ENCODE results near the gene LDLRAD3.

Gene LDLRAD3

DNA sequence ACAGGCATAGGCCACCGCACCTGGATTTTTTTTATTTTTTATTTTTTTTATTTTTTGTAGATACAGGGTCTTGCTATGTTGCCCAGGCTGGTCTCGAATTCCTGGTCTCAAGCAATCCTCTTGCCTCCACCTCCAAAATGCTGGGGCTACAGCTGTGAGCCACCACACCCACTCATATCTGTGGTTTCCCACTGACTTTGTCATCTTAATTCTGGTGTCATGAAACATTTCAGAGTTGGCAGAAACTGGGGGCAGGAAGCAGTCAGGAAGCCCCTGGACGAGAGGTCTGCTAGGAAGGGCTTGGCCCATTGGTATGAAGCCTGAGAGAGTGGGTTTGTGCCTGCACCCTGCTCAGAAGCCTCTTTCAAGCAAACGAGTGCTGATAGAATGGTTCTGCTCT, 296.3 kb downstream of the LDLRAD3 start:
- H3K4me3 ChIP-seq (ENCODE audit: control insufficient read depth in 1 of 7, extremely low read depth in 1 of 7, insufficient read depth in 4 of 7, low read depth in 2 of 7, low read length in 6 of 7): no peak overlapping the region
- H3K9me3 ChIP-seq (ENCODE audit: control extremely low read depth in 1 of 5, control insufficient read depth in 4 of 5, insufficient read depth in 2 of 5, low read depth in 1 of 5, low read length in 4 of 5): no peaks in the 10 kb centered on the region
- H3K36me3 ChIP-seq (ENCODE audit: control insufficient read depth in 4 of 4, insufficient read depth in 4 of 4, low read length in 3 of 4): no peaks in the 10 kb centered on the region
- POLR2A ChIA-PET: no interaction called here
- WGBS (ENCODE audit: insufficient coverage): 57% methylated on average over 3 of the region's 4 CpGs
- peak in 1 of 3 donors; percentile 19 for DNase-seq
- CTCF ChIA-PET: no interaction called here
- no peak overlapping the region for H3K27ac ChIP-seq (ENCODE audit: insufficient read depth in 1 of 2, low read depth in 1 of 2, low read length in 2 of 2, poor library complexity in 1 of 2, severe bottlenecking in 2 of 2)
- no peaks in the 10 kb centered on the region for H3K27me3 ChIP-seq (replicated peaks in 2 of 5; ENCODE audit: control insufficient read depth in 4 of 5, insufficient read depth in 5 of 5, low read length in 4 of 5)
- H3K4me1 ChIP-seq (ENCODE audit: control extremely low read depth in 1 of 4, control insufficient read depth in 4 of 4, insufficient read depth in 4 of 4, low read length in 3 of 4): no peaks in the 10 kb centered on the region

GRCh38 chr11:36240801-36241200, 296.9 kb downstream of the LDLRAD3 start:
- Histone ChIP-seq H3K27ac (ENCODE audit: insufficient read depth in 1 of 2, low read depth in 1 of 2, low read length in 2 of 2, poor library complexity in 1 of 2, severe bottlenecking in 2 of 2) (no peak overlapping the region), H3K36me3 (ENCODE audit: control insufficient read depth in 4 of 4, insufficient read depth in 4 of 4, low read length in 3 of 4) (no peaks in the 10 kb centered on the region), H3K9me3 (ENCODE audit: control extremely low read depth in 1 of 5, control insufficient read depth in 4 of 5, insufficient read depth in 2 of 5, low read depth in 1 of 5, low read length in 4 of 5) (no peaks in the 10 kb centered on the region), H3K27me3 (replicated peaks in 2 of 5; ENCODE audit: control insufficient read depth in 4 of 5, insufficient read depth in 5 of 5, low read length in 4 of 5) (no peaks in the 10 kb centered on the region), H3K4me1 (ENCODE audit: control extremely low read depth in 1 of 4, control insufficient read depth in 4 of 4, insufficient read depth in 4 of 4, low read length in 3 of 4) (no peaks in the 10 kb centered on the region), H3K4me3 (ENCODE audit: control insufficient read depth in 1 of 7, extremely low read depth in 1 of 7, insufficient read depth in 4 of 7, low read depth in 2 of 7, low read length in 6 of 7) (no peak overlapping the region)
- ChIA-PET POLR2A (no interaction called here), CTCF (interaction anchor here (1.4 kb wide), 1 partner anchor 27 kb away, joined by 4 read pairs; no protein-coding TSS in a partner anchor)
- no peak for DNase-seq
- 100% methylated on average over 1 of the region's 4 CpGs for WGBS (ENCODE audit: insufficient coverage)

DNA sequence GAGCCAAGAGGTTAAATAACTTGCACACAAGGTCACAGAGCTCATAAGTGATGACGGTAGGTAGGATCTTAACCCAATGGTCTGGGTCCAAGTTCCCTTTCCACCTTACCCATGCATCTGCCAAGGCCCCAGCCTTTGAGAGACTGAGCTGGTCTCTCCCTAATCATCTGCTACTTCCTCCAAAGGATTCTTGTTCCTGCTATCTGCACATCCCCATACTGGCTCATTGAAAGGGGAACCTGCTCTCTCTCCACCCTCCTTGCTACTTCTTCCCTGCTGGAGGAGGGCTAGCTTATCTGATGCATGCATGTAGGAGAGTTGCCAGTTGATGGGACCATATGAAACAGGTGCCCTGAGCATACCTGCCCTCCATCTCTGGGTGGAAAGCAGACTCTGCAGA, 297.6 kb downstream of the LDLRAD3 start:
- CTCF ChIA-PET: interaction anchor here (1.4 kb wide), 1 partner anchor 26 kb away, joined by 4 read pairs; no protein-coding TSS in a partner anchor
- DNase-seq: no peak
- Histone ChIP-seq H3K27ac (ENCODE audit: insufficient read depth in 1 of 2, low read depth in 1 of 2, low read length in 2 of 2, poor library complexity in 1 of 2, severe bottlenecking in 2 of 2) (no peak overlapping the region), H3K4me1 (ENCODE audit: control extremely low read depth in 1 of 4, control insufficient read depth in 4 of 4, insufficient read depth in 4 of 4, low read length in 3 of 4) (no peaks in the 10 kb centered on the region), H3K27me3 (replicated peaks in 2 of 5; ENCODE audit: control insufficient read depth in 4 of 5, insufficient read depth in 5 of 5, low read length in 4 of 5) (no peaks in the 10 kb centered on the region), H3K36me3 (ENCODE audit: control insufficient read depth in 4 of 4, insufficient read depth in 4 of 4, low read length in 3 of 4) (no peaks in the 10 kb centered on the region), H3K4me3 (ENCODE audit: control insufficient read depth in 1 of 7, extremely low read depth in 1 of 7, insufficient read depth in 4 of 7, low read depth in 2 of 7, low read length in 6 of 7) (no peak overlapping the region), H3K9me3 (ENCODE audit: control extremely low read depth in 1 of 5, control insufficient read depth in 4 of 5, insufficient read depth in 2 of 5, low read depth in 1 of 5, low read length in 4 of 5) (no peaks in the 10 kb centered on the region)
- WGBS (ENCODE audit: insufficient coverage): 88% methylated on average over 1 of the region's 1 CpG
- POLR2A ChIA-PET: no interaction called here

- Histone ChIP-seq H3K9me3 (ENCODE audit: control extremely low read depth in 1 of 5, control insufficient read depth in 4 of 5, insufficient read depth in 2 of 5, low read depth in 1 of 5, low read length in 4 of 5) (no peaks in the 10 kb centered on the region), H3K36me3 (ENCODE audit: control insufficient read depth in 4 of 4, insufficient read depth in 4 of 4, low read length in 3 of 4) (no peaks in the 10 kb centered on the region), H3K27ac (ENCODE audit: insufficient read depth in 1 of 2, low read depth in 1 of 2, low read length in 2 of 2, poor library complexity in 1 of 2, severe bottlenecking in 2 of 2) (no peak overlapping the region), H3K27me3 (replicated peaks in 2 of 5; ENCODE audit: control insufficient read depth in 4 of 5, insufficient read depth in 5 of 5, low read length in 4 of 5) (peaks cover 4 to 15% (median 7%) of the 10 kb centered on the region in 5 experiments), H3K4me3 (ENCODE audit: control insufficient read depth in 1 of 7, extremely low read depth in 1 of 7, insufficient read depth in 4 of 7, low read depth in 2 of 7, low read length in 6 of 7) (no peak overlapping the region), H3K4me1 (ENCODE audit: control extremely low read depth in 1 of 4, control insufficient read depth in 4 of 4, insufficient read depth in 4 of 4, low read length in 3 of 4) (no peaks in the 10 kb centered on the region)
- ChIA-PET CTCF (interaction anchor here (1.3 kb wide), 1 partner anchor 14 kb away, joined by 3 read pairs; no protein-coding TSS in a partner anchor), POLR2A (no interaction called here)
- no CpG with 5 or more reads among the region's 1 CpG for WGBS (ENCODE audit: insufficient coverage)
- DNase-seq: no peak
These were observed 299.8 kb downstream of the LDLRAD3 start for GRCh38 chr11:36243641-36244040.

- H3K27ac ChIP-seq (ENCODE audit: insufficient read depth in 1 of 2, low read depth in 1 of 2, low read length in 2 of 2, poor library complexity in 1 of 2, severe bottlenecking in 2 of 2): no peak overlapping the region
- no peak overlapping the region for H3K4me3 ChIP-seq (ENCODE audit: control insufficient read depth in 1 of 7, extremely low read depth in 1 of 7, insufficient read depth in 4 of 7, low read depth in 2 of 7, low read length in 6 of 7)
- no peak for DNase-seq
- 27% methylated on average over 2 of the region's 3 CpGs for WGBS (ENCODE audit: insufficient coverage)
- POLR2A ChIA-PET: no interaction called here
- H3K9me3 ChIP-seq (ENCODE audit: control extremely low read depth in 1 of 5, control insufficient read depth in 4 of 5, insufficient read depth in 2 of 5, low read depth in 1 of 5, low read length in 4 of 5): peaks cover 0 to 12% (median 4%) of the 10 kb centered on the region in 5 experiments
- H3K27me3 ChIP-seq (replicated peaks in 2 of 5; ENCODE audit: control insufficient read depth in 4 of 5, insufficient read depth in 5 of 5, low read length in 4 of 5): peaks cover 4 to 22% (median 13%) of the 10 kb centered on the region in 5 experiments
- H3K4me1 ChIP-seq (ENCODE audit: control extremely low read depth in 1 of 4, control insufficient read depth in 4 of 4, insufficient read depth in 4 of 4, low read length in 3 of 4): no peaks in the 10 kb centered on the region
- CTCF ChIA-PET: interaction anchor here (1.6 to 1.9 kb wide), 2 partner anchors 11 to 13 kb away, joined by 4 to 5 read pairs; no protein-coding TSS in a partner anchor
- H3K36me3 ChIP-seq (ENCODE audit: control insufficient read depth in 4 of 4, insufficient read depth in 4 of 4, low read length in 3 of 4): no peaks in the 10 kb centered on the region
These were observed 303.6 kb downstream of the LDLRAD3 start for GRCh38 chr11:36247493-36247892.

GRCh38 chr11:36248436-36248835, 304.6 kb downstream of the LDLRAD3 start:
- DNase-seq: no peak
- Histone ChIP-seq H3K4me3 (ENCODE audit: control insufficient read depth in 1 of 7, extremely low read depth in 1 of 7, insufficient read depth in 4 of 7, low read depth in 2 of 7, low read length in 6 of 7) (no peak overlapping the region), H3K27me3 (replicated peaks in 2 of 5; ENCODE audit: control insufficient read depth in 4 of 5, insufficient read depth in 5 of 5, low read length in 4 of 5) (peaks cover 4 to 22% (median 13%) of the 10 kb centered on the region in 5 experiments), H3K4me1 (ENCODE audit: control extremely low read depth in 1 of 4, control insufficient read depth in 4 of 4, insufficient read depth in 4 of 4, low read length in 3 of 4) (no peaks in the 10 kb centered on the region), H3K36me3 (ENCODE audit: control insufficient read depth in 4 of 4, insufficient read depth in 4 of 4, low read length in 3 of 4) (no peaks in the 10 kb centered on the region), H3K27ac (ENCODE audit: insufficient read depth in 1 of 2, low read depth in 1 of 2, low read length in 2 of 2, poor library complexity in 1 of 2, severe bottlenecking in 2 of 2) (no peak overlapping the region), H3K9me3 (ENCODE audit: control extremely low read depth in 1 of 5, control insufficient read depth in 4 of 5, insufficient read depth in 2 of 5, low read depth in 1 of 5, low read length in 4 of 5) (peaks cover 0 to 12% (median 4%) of the 10 kb centered on the region in 5 experiments)
- CTCF ChIA-PET: interaction anchor here (1.0 to 1.9 kb wide), 4 partner anchors 9 to 18 kb away, joined by 3 to 8 read pairs (median 4); no protein-coding TSS in a partner anchor
- POLR2A ChIA-PET: no interaction called here
- 100% methylated on average over 1 of the region's 4 CpGs for WGBS (ENCODE audit: insufficient coverage)

GRCh38 chr11:36249246-36249645, 305.4 kb downstream of the LDLRAD3 start:
- POLR2A ChIA-PET: interaction anchor here (0.5 to 0.6 kb wide), 2 partner anchors 45 to 379 kb away, joined by 4 to 5 read pairs; no protein-coding TSS in a partner anchor
- CTCF ChIA-PET: interaction anchor here (1.0 to 1.9 kb wide), 5 partner anchors 8 to 17 kb away, joined by 3 to 8 read pairs (median 4); no protein-coding TSS in a partner anchor
- Histone ChIP-seq H3K9me3 (ENCODE audit: control extremely low read depth in 1 of 5, control insufficient read depth in 4 of 5, insufficient read depth in 2 of 5, low read depth in 1 of 5, low read length in 4 of 5) (peaks cover 0 to 12% (median 4%) of the 10 kb centered on the region in 5 experiments), H3K4me3 (ENCODE audit: control insufficient read depth in 1 of 7, extremely low read depth in 1 of 7, insufficient read depth in 4 of 7, low read depth in 2 of 7, low read length in 6 of 7) (no peak overlapping the region), H3K36me3 (ENCODE audit: control insufficient read depth in 4 of 4, insufficient read depth in 4 of 4, low read length in 3 of 4) (no peaks in the 10 kb centered on the region), H3K27ac (ENCODE audit: insufficient read depth in 1 of 2, low read depth in 1 of 2, low read length in 2 of 2, poor library complexity in 1 of 2, severe bottlenecking in 2 of 2) (no peak overlapping the region), H3K4me1 (ENCODE audit: control extremely low read depth in 1 of 4, control insufficient read depth in 4 of 4, insufficient read depth in 4 of 4, low read length in 3 of 4) (no peaks in the 10 kb centered on the region), H3K27me3 (replicated peaks in 2 of 5; ENCODE audit: control insufficient read depth in 4 of 5, insufficient read depth in 5 of 5, low read length in 4 of 5) (peaks cover 4 to 22% (median 13%) of the 10 kb centered on the region in 5 experiments)
- DNase-seq: no peak
- WGBS (ENCODE audit: insufficient coverage): 100% methylated on average over 1 of the region's 2 CpGs

Data from common myeloid progenitor, CD34-positive (primary cell).